GM19035 (cell line): ENCODE results near the gene RCOR2.

Experiments
- ATAC-seq: cut with Tn5 transposase; IDR thresholded peaks from one replicate; pipeline ENCODE4 v1.9.1; 2021; ENCODE audit not compliant: unreplicated experiment

Gene RCOR2

GRCh38 chr11:63907808-63908530, 9.0 kb downstream of the RCOR2 start:
- no peak for ATAC-seq

GRCh38 chr11:63907063-63907462, 9.9 kb downstream of the RCOR2 start:
- no peak for ATAC-seq

GRCh38 chr11:63906585-63906984, 10.4 kb downstream of the RCOR2 start:
- no peak for ATAC-seq

- no peak for ATAC-seq
These were observed 10.9 kb downstream of the RCOR2 start for GRCh38 chr11:63906087-63906486.

GRCh38 chr11:63905179-63905578, 11.8 kb downstream of the RCOR2 start:
- no peak for ATAC-seq

DNA sequence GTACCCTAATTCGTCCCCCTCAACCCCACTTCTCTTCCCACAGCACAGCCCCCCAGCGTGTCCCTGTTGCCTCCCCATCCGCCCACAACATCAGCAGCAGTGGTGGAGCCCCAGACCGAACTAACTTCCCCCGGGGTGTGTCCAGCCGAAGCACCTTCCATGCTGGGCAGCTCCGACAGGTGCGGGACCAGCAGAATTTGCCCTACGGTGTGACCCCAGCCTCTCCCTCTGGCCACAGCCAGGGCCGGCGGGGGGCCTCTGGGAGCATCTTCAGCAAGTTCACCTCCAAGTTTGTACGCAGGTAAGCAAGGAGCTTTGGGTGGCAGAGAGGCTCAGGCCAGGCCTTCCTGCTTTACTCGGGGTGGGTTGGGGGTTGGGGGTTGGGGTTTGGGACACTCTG, 12.2 kb downstream of the RCOR2 start:
- ATAC-seq, result no peak

GRCh38 chr11:63903884-63904283, 13.1 kb downstream of the RCOR2 start:
- ATAC-seq, result no peak

- ATAC-seq, result no peak
These were observed 15.3 kb downstream of the RCOR2 start for GRCh38 chr11:63901660-63902059.

GRCh38 chr11:63897459-63898146, 19.4 kb downstream of the RCOR2 start:
- no peak for ATAC-seq

- no peak for ATAC-seq
These were observed 20.9 kb downstream of the RCOR2 start for GRCh38 chr11:63896071-63896470.

DNA sequence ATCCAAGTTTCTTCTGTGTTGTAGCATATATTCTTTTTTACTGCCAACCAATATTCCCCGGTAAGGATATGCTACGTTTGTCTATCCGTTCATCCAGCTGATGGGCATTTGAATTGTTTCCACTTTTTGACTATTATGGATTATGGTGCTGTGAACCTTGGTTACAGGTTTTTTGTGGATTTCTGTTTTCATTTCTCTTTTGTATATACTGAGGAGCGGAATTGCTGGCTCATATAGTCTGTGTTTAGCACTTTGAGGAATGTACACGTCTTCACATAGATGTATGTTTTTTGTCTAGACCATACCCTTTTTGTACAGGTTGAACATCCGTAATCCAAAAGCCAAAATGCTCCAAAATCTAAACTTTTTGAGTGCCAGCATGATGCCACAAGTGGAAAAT, 23.6 kb downstream of the RCOR2 start:
- no peak for ATAC-seq

GRCh38 chr11:63892228-63892627, 24.7 kb downstream of the RCOR2 start:
- ATAC-seq, result no peak

- no peak for ATAC-seq
These were observed 26.6 kb downstream of the RCOR2 start for GRCh38 chr11:63890368-63890767.

DNA sequence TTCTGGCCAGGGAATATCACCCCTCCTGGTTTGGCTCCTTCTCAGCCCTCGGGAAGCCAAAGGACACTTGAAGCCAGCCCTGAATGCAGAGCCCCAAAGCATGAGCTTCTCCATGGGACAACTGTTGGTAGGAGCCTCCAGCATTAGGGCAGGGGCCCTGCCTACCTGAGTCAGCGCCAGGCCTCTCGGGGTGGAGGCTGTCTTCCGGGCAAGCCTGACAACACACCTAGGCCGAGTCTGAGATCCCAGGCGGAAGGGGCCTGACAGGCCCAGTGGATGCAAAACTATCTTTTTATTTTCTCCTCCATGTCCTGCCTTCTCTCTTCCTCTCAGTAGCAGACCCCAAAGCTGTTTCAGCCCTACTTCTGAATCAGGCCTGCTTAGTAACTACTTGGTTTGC, 27.6 kb downstream of the RCOR2 start:
- no peak for ATAC-seq

- peak; percentile 69 for ATAC-seq
These were observed 28.5 kb downstream of the RCOR2 start for GRCh38 chr11:63888170-63889086.

GRCh38 chr11:63887386-63887999, 29.5 kb downstream of the RCOR2 start:
- no peak for ATAC-seq

GRCh38 chr11:63884196-63884932, 32.6 kb downstream of the RCOR2 start:
- ATAC-seq, result no peak

DNA sequence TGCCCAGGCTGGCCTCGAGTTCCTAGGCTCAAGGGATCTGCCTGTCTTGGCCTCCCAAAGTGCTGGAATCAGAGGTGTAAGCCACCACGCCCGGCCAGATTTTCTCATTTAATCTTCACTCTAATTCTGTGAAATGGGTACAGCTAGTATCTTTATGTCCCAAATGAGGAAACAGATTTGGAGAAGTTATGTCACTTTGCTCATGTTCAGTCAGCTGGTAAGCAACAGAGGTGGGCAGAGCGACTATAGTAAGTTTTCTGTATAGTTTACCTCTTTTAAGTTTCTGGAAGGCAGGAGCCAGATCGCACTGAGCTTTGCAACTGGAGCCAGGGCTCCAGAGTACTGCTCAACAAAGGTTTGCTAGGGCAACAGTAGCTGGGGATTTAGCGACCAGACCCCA, 33.2 kb downstream of the RCOR2 start:
- ATAC-seq, result no peak

GRCh38 chr11:63882555-63883242, 34.3 kb downstream of the RCOR2 start:
- no peak for ATAC-seq

GRCh38 chr11:63880403-63880790, 36.6 kb downstream of the RCOR2 start:
- no peak for ATAC-seq
